NCI-H1092 treated with DMSO at 0.1 percent for 48 hours (cell line): ENCODE results near the gene NTM.

ENCODE experiments used
- DNase-seq: peaks from one replicate; lab custom pipeline; 2025; lab: John Stamatoyannopoulos, UW

Gene NTM

GRCh38 chr11:131373095-131373725 is 2.8 kb downstream of the NTM start:
- DNase-seq: no peak

GRCh38 chr11:131373756-131374155 is 3.3 kb downstream of the NTM start:
- DNase-seq: no peak

GRCh38 chr11:131375421-131375820 is 5.0 kb downstream of the NTM start:
- no peak for DNase-seq

DNA sequence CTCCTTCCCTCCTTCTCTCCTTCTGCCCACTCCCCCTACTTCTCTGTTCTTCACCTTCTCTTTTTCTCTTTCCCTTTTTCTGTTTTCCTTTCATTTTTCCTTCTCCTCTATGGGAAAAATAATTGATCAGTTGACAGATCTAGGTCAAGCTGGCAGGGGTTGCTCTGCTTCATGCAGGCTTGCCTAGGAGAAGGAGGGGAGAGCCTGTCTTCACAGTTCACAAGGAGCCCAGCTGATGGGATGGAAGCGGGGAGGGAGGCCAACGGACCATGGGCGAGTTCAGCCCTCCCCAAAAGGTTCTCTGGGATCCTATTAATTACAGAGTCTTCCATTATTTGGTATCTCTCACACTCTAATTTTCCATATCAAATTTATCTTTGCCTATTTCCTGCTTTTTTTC is 5.5 kb downstream of the NTM start:
- DNase-seq: no peak

DNA sequence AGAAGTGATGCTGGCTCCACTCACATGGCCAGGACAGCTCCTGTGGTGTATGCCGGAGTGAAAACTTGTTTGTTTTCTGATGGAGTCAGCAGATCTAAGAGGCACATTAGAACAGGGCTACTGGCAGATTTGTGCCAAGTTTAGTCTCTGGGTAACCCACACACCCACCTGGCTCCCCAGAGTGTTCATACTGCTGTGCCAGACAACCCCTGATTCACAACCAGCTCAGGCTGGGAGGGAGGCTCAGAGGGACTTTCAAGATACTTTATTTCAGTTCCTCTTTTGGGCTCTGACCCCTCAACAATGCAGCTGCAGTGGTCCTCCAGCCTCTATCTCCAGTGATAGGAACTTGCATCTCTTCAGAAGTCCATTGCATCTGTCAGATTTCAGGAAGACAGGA is 8.5 kb downstream of the NTM start:
- DNase-seq: no peak

GRCh38 chr11:131385763-131386390 is 15.5 kb downstream of the NTM start:
- DNase-seq: no peak

DNA sequence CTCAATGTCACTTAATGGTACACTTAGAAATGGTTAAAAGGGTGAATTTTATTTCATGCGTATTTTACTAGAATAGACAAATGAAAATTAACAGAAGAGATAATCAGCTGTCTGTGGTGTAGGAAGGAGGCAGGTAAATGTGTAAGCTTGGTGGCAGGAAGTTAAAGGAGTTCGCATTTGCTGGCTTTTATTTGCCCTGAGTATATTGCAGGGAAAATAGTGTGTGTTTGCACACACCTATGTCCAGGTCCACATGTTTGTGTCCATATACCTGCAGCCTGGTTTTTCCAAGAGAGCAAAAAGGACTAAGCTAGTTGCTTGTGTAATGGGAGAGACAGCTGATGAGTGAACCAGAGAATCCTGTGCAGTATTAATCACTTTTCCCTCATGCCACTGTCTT is 16.0 kb downstream of the NTM start:
- no peak for DNase-seq

GRCh38 chr11:131388030-131388429 is 17.6 kb downstream of the NTM start:
- no peak for DNase-seq

DNA sequence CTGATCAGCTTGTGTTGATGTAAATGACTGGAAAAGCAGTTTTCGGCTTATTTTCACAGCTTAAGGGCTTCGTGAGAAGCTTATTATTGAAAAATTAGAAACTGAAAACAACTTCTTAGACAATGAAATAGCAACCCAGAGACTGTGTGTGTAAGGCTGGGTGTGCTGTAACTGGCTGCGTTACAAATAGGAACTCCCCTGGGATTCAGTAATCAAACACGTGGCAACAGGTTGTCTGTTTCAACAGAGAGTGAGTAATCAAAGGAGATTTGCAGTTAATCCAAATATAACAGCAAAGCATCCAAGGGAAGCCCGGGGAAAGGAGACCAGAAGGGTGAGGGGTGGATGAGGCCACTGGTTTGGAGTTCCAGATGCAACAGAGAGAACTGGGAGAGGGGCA is 19.2 kb downstream of the NTM start:
- DNase-seq: no peak

DNA sequence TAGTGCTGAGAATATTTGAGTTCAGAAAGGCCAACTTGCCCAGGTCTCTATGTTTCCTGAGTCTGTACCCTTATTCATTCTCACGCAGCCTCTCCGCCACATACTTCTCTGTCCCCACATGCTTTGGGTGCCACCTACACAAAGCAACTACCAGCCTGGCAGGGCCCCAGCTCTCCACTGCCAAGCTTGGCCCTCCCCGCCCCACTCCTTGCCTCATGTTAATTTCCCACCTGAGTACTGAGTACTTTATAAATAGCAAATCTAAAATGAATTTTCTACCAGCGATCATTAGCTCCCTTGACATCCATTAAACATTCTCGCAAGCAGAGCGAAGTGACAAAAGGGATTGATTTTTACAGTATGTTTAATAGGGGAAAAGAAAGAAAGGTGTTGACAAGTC is 20.8 kb downstream of the NTM start:
- DNase-seq: no peak

GRCh38 chr11:131392528-131393255 is 22.3 kb downstream of the NTM start:
- DNase-seq: no peak

- DNase-seq: no peak
Measured at GRCh38 chr11:131393691-131394090, 23.3 kb downstream of the NTM start.

DNA sequence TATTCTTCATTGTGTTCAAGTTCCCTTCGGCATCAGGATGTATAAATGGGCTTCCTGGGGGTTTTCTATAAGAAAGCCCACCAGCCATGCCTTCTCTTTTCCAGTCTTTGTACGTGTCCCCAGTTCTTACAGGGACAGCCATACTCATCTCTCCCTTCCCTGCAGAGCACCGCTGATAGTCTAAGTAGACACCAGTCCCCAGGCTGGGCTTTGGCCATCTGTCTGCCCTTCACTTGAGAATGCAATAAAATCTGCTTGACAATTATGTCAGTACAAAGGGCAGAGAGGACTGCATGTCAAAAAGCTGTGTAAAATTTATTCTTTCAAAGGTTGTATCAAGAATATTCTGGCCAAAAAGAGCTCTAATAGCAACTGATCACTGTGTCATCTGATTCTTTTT is 27.3 kb downstream of the NTM start:
- DNase-seq: no peak

DNA sequence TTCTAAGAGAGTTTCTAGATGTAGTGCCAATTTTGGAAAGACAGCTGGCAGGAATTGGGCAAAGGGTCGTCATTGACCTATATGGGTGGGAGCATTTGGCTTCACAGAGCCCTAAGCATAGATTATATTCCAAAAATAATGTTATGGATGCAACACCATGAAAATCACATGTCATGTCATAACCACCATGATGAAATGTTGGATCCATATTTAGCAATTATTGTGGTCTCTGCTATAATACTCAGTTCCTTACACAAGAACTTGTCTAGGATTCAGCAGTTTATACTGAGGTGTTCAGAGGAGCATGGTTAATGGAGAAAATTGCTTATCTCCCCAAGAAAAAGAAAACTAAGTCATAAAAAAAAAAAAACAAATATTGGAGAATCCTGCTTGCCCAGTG is 31.6 kb downstream of the NTM start:
- DNase-seq: no peak

GRCh38 chr11:131404010-131404409 is 33.6 kb downstream of the NTM start:
- no peak for DNase-seq

DNA sequence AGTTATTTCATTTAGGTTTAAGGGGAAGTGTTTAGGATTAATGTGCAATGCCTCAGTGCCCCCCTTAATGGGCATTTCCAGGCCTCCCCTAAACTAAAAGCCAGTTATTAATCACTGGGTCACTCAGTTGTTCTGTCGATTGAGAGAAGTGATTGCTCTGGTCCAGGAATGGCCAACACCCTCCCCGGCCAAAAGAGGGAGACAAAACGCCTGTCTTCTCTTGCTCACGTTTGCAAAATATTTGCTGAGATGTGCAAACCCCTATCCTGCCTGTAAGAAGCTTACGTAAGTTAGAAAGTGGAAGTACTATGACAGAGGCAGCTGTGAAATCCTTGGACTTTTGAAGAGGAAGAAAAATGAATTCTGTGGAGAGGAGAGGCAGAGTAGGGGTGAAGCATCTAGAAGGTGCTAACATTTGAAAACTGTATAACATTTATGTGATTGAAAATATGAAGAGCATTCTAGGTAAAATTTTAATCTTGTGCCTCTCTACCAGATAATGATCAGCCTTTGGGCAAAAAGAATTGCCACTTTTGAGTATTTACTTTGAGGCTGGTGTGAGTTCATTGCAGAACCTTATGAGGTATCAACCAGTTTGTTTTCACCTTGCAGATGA is 37.7 kb downstream of the NTM start:
- DNase-seq: no peak

DNA sequence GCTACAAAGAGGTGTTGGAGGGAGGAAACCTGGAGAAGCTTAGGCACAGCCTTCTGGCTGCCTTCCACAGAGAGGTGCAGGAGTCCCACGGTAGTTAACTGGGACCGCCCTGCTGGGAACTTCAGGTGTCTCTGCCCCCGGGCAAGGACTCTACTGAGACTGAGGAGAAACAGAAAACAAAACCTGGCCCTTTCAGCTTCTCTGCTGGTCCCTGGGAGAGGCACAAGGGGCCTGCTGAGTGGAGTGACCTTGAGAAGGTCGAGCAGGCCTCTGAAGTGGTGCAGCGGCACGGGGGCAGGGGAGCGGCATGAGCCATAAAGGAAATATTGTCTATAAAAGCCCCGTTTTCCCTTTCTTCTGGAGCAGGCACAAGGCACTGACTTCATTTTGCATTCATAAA is 38.9 kb downstream of the NTM start:
- no peak for DNase-seq

DNA sequence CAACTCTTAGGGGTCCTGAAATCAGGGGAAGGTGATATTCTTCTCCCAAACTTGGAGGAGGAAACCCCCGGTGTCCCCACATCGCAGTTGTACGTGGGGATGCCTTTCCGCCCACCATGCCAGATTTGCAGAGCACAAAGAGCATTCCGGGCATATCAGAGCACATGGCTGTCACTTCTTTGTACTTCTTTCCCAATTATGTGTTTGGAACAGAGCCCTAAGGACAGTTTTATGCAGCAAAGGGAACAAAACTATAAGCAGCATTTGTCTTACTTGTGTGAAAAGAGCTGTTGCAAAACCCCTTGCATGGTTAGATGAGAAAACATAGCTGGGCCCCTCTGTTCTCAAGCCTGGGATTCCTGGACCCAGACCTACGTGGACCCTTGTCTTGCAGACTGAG is 41.2 kb downstream of the NTM start:
- no peak for DNase-seq

DNA sequence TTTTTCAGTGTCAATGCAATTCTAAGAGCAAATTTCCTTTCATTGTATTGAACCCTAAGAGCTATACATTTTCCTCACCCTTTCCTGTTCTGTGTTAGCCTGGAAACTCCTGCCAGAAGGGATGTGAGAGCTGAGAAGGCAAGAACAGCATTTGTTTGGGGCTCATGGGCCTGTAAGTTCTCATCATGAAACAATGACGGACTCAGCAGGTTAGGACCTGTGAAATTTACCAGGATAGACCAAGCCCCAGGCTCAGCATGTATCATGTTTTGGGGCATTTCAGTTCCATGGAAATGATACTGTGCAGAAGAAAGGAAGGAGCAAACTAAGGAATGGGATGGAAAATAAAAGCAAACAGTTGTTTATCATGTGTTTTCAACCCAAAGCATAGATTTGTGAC is 41.6 kb downstream of the NTM start:
- DNase-seq: no peak

DNA sequence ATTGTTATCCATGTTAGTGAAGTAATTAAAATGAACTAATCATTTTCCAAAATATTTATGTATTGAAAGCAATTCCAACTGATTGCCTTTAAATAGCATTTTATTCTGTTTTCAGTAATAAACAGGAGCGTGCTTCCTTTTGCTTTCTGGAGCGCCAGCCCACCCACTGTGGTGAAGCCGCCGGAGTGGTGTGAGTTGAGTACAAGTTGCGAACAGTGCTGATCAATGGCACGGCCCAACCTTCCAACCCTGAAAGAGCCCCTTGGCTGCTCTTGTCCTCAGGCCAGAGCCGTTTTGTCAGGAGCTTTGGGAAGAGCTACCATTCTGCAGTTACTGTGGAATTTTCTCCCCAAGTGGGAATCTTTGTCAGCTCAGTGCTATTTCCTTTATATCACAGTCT is 42.8 kb downstream of the NTM start:
- DNase-seq: no peak

DNA sequence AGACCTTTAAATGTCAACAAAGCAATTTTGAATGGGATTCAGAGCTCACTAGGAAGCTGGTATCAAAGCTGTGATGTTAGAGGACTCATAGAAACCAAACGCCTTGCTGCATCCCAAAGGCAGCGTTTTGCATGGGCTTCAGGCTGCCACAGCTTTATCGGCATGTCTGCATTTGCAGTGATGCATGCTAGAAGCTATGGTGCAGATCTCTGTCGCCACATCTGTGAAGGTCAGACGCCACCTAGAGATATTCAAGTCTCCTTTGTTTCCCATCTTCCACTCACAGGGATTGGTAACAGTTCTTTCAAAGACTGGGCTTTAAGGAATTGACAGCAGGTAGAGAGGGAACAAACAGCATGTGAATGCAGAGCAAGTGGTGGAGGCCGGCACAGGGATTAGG is 47.8 kb downstream of the NTM start:
- no peak for DNase-seq

DNA sequence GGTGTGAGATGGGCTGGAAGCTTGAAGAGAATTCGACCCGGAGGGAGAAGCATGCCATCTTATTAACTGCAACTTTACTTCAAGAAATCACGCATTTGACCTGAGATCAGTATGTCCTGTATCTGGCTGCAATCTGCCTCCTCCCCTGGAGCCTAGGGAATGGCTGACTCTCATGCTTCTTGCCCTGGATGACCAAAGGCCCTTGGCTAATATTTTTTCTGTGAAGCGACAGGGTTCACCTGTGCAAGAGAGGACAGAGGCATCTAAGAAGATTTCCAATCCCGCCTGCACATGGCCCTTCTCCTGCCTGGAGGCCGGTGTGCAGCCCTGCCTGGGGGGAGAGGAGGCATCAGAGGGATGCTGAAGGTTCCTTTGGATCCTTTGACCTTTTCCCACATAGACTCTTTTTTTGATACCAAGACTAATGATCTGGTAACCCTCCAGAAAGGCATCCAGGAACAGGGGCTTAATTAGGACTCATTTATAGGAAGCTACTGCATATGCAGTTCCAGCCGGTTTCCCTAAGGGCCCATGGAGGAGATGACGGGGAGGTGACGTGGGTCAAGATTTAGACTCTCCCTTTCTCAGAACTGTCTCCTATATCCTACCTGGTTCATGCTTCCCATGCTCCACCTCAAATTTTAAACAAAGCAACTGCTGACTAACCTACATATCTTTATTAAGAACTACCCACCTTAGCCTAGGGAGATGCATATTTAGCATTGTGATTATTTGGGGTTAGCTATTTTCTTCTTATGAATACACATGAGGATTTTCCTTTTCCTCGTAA is 50.8 kb downstream of the NTM start:
- DNase-seq: no peak
